Omental fat pad (tissue), 4 donors: ENCODE results near the gene NFKBIZ. TPM values are rescaled to one million over a fixed set of nuclear protein-coding genes. Genes with fewer than 3 reads are reported as not detected.

Experiments used
- ATAC-seq: fragments of 150-250 bp; one replicate; pipeline ENCODE4 v1.9.1; 2016; ENCODE audit warnings: mild to moderate bottlenecking, moderate library complexity; ENCODE audit not compliant: low FRiP score
- DNase-seq: peaks from one replicate; pipeline ENCODE4 v3.0.0-alpha.2; 2019; ENCODE audit warnings: low spot score
- total RNA-seq, 4 donors: library from RNA; depleted of rRNA; stranded (reverse); fragments of >200 nt; gene quantifications; one replicate each; pipeline ENCODE4 v1.1.0, GENCODE V29; 2016
- TF ChIP-seq, protein P1 (sequence below), 3 donors: fragments of 450-650 bp; IDR thresholded peaks; one replicate each; pipeline ENCODE4 v1.5.1; 2016 to 2017; ENCODE audit warnings: antibody characterized with exemption in 3 of 3, mild to moderate bottlenecking in 3 of 3, moderate library complexity in 2 of 3

The NFKBIZ gene
- total RNA-seq, 4 donors from 2014 or later, result 78.2 to 296 (median 108) TPM

DNA sequence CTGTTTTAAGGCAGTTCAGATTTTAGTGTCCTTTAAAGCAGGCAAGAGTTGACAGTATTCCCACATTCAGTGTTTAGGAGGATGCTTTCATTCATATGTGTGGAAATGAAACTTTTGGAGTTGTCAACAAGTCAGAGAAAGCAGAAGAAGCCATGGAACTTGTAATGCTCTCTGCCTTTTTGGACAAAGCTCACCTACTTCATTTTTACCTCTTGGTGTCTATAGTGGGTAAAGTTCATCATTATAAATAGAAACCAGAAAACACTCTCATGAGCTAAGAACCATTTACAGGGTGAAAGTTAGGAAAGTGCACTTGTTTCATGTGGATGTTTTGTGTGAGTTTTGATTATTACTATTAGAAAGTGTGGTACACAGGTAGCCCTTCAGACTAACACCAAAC is 9.2 kb upstream of the NFKBIZ start:
- ATAC-seq (no peak), DNase-seq (no peak)
- TF ChIP-seq, protein P1, sequence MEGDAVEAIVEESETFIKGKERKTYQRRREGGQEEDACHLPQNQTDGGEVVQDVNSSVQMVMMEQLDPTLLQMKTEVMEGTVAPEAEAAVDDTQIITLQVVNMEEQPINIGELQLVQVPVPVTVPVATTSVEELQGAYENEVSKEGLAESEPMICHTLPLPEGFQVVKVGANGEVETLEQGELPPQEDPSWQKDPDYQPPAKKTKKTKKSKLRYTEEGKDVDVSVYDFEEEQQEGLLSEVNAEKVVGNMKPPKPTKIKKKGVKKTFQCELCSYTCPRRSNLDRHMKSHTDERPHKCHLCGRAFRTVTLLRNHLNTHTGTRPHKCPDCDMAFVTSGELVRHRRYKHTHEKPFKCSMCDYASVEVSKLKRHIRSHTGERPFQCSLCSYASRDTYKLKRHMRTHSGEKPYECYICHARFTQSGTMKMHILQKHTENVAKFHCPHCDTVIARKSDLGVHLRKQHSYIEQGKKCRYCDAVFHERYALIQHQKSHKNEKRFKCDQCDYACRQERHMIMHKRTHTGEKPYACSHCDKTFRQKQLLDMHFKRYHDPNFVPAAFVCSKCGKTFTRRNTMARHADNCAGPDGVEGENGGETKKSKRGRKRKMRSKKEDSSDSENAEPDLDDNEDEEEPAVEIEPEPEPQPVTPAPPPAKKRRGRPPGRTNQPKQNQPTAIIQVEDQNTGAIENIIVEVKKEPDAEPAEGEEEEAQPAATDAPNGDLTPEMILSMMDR (IDR thresholded peaks at IDR 0.05), result no peak

DNA sequence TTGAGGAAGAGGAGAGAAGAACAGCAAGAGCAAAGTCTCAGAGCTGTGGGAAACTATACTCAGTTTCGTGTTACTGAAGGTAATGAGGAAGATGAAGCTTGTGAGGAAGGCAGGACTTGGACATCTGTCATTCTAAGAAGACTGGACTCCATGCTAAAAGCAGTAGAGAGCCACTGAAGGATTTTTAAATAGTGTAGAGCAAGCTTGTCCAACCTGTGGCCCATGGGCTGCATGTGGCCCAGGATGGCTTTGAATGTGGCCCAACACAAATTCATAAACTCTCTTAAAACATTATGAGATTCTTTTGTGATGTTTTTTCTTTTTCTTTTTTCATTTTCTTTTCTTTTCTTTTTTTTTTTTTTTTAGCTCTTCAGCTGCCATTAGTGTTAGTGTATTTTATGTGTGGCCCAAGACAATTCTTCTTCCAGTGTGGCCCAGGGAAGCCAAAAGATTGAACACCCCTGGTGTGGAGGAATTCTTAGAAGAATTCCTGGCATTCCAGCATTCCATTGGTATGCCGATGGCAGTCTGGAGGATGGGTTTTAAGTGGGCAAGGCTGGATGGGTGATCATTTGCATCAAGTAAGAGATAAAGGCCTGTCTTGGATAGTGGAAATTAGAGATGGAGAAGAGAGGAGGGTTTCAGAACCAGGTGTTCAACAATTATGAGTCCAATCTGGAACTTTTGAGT is 6.9 kb upstream of the NFKBIZ start:
- TF ChIP-seq, protein P1 (IDR thresholded peaks at IDR 0.05), result no peak

DNA sequence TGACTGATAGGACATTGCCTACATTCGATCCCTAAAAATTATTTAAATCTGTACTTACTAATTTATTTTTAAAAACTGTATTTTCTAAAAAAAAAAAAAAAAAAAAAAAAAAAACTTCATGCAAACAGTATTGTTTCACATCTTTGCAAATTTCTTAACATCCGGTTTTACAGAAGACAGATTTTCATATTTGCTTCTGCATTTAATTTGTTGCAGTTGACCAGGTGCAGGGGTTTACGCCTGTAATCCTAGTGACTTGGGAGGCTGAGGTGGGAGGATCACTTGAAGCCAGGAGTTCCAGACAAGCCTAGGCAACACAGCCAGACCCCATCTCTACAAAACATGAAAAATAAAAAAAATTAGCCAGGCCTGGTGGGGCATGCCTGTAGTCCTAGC is 6.4 kb upstream of the NFKBIZ start:
- no peak for ATAC-seq
- TF ChIP-seq, protein P1 (IDR thresholded peaks at IDR 0.05), result no peak

More for the DNA sequence above, 6.9 kb upstream of the NFKBIZ start:
- ATAC-seq (no peak), DNase-seq (no peak)

DNA sequence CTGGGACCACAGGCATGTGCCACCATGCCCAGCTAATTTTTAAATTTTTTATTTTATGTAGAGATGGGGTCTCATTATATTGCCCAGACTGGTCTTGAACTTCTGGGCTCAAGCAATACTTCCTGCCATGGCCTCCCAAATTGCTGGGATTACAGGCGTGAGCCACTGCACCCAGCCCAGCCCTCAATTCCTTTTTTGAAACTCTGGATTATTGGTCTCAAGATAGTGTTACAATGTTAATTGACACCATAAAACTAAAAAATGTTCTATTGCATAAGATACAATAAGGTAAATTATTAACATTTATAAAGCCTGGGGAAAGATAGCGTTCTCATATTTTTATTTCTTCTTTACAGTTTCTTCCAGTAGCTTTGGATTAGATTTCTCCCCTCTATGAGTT is 3.9 kb upstream of the NFKBIZ start:
- TF ChIP-seq, protein P1 (IDR thresholded peaks at IDR 0.05), result no peak
- ATAC-seq, result no peak
- DNase-seq, result no peak

More for the DNA sequence above, 6.4 kb upstream of the NFKBIZ start:
- DNase-seq, result no peak

DNA sequence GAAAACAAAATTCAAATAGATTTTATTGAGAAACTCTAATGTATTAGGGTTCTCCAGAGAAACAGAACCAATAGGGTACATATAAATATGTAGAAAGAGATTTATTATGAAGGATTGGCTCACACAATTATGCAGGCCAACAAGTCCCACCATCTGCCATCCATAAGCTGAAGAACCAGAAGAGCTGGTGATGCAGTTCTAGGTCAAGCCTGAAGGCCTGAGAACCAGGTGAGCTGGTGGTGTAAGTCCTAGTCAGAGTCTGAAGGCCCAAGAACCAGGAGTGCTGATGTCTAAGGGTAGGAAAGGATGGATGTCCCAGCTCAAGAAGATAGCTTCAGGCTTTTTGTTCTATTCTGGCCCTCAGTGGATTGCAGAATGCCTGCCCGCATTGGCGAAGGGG is 2.6 kb upstream of the NFKBIZ start:
- no peak for DNase-seq
- TF ChIP-seq, protein P1 (IDR thresholded peaks at IDR 0.05), result no peak

DNA sequence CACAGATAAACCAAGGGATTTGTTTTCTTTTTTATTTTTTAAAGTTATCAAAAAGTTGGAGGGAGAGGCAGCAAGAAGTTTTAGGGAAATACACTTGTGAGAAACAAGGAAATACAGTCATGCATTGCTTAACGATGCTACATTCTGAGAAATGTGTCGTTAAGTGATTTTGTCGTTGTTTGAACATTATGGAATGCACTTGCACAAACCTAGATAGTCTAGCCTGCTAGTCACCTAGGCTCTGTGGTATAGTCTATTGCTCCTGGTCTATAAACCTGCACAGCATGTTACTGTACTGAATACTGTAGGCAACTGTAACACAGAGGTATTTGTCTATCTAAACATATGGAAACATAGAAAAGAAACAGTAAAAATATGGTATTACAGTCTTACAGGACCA is 2.0 kb upstream of the NFKBIZ start:
- DNase-seq (no peak), ATAC-seq (no peak)
- TF ChIP-seq, protein P1 (IDR thresholded peaks at IDR 0.05), result no peak

More for the DNA sequence above, 2.6 kb upstream of the NFKBIZ start:
- ATAC-seq, result no peak

DNA sequence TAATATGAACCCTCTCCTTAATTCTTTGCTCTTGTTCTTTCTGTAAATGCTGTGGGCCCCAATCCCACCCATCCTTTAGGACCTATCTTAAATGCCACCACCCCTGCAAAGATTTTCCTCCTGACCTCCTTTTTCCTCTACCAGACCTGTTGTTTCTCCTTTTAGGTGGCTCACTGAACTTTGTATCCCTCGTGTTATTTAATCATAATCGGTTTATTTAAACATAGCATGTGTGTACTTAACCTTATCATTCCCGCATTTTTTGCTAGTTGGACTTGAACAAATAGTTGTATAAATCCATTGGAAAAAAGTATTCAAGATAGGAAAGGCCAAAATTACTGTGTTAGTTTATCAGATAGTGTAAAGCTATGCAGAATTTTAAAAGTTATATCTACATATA is 988 bp upstream of the NFKBIZ start:
- TF ChIP-seq, protein P1 (IDR thresholded peaks at IDR 0.05), result no peak
- ATAC-seq (no peak), DNase-seq (no peak)
